ENCODE results near the gene GSTP1. TPM values are rescaled to one million over a fixed set of nuclear protein-coding genes. Genes with fewer than 3 reads are reported as not detected.
"Not testable (repeated sequence)": the region's sequence is repeated elsewhere in the genome, so short reads cannot be mapped to it uniquely, and the experiment has no call there.

GSTP1 gene
- total RNA-seq, 1 experiment from 2014 or later = 570 TPM

DNA sequence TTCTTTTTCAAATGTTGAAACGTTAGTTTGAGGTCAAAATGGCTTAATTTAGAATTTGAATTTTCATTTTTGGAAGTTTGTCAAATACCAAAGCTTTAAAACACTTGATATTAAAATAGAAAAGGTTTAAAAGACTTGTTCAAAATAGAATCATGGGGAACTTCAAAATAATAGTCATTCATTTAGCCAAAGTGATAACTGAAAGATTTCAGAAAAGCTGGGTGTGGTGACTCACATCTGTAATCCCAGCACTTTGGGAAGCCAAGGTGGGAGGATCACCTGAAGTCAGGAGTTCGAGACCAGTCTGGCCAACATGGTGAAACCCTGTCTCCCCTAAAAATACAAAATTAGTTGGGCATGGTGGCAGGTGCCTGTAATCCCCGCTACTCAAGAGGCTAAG is 10.9 kb downstream of the GSTP1 start:
- ChIA-PET POLR2A (interaction anchor here (0.5 to 0.7 kb wide), 3 partner anchors 36 to 704 kb away, joined by 4 to 7 read pairs (median 4); no protein-coding TSS in a partner anchor), CTCF (no interaction called here)
- ATAC-seq = no peak
- Histone ChIP-seq H3K36me3 (ENCODE audit: control insufficient read depth, insufficient read depth, low read length) (no peaks in the 10 kb centered on the region), H3K4me3 (ENCODE audit: low read depth in 2 of 2, low read length in 2 of 2) (no peak overlapping the region), H3K4me1 (ENCODE audit: control insufficient read depth, insufficient read depth, low read length) (no peaks in the 10 kb centered on the region), H3K27me3 (ENCODE audit: control insufficient read depth, insufficient read depth, low read length) (no peaks in the 10 kb centered on the region), H3K9me3 (ENCODE audit: control insufficient read depth, insufficient read depth, low read depth, low read length) (peaks cover 4% of the 10 kb centered on the region; the same call in 1 of the 2 replicates), H3K27ac (ENCODE audit: low read length) (no peak overlapping the region)
- in situ Hi-C loops (cut with HindIII; ENCODE audit: low pct_unique_long_range_greater_than_20kb, low sequenced_read_pairs) (no loop called here), intact Hi-C loops (cut with micrococcal nuclease; ENCODE audit: unreplicated experiment) (no loop called here)
- no peak for DNase-seq (ENCODE audit: low read depth, low spot score)
- BruUV-seq (replicated peaks) = no TSS peak
- TF ChIP-seq REST (IDR thresholded peaks at IDR 0.05; ENCODE audit: insufficient read depth in 1 of 2, low read depth in 2 of 2, low read length in 1 of 2) (no peak), TCF7L2 (IDR thresholded peaks at IDR 0.05; ENCODE audit: low read depth, low read length) (no peak), POLR2AphosphoS5 (IDR thresholded peaks at IDR 0.05; ENCODE audit: low read depth, low read length) (no peak), SIN3A (IDR thresholded peaks at IDR 0.05; ENCODE audit: borderline replicate concordance, insufficient read depth, low read depth, low read length) (no peak)
- TF ChIP-seq, protein P1, sequence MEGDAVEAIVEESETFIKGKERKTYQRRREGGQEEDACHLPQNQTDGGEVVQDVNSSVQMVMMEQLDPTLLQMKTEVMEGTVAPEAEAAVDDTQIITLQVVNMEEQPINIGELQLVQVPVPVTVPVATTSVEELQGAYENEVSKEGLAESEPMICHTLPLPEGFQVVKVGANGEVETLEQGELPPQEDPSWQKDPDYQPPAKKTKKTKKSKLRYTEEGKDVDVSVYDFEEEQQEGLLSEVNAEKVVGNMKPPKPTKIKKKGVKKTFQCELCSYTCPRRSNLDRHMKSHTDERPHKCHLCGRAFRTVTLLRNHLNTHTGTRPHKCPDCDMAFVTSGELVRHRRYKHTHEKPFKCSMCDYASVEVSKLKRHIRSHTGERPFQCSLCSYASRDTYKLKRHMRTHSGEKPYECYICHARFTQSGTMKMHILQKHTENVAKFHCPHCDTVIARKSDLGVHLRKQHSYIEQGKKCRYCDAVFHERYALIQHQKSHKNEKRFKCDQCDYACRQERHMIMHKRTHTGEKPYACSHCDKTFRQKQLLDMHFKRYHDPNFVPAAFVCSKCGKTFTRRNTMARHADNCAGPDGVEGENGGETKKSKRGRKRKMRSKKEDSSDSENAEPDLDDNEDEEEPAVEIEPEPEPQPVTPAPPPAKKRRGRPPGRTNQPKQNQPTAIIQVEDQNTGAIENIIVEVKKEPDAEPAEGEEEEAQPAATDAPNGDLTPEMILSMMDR (IDR thresholded peaks at IDR 0.05) = no peak

- intact Hi-C loops (cut with micrococcal nuclease; ENCODE audit: unreplicated experiment) (no loop called here), in situ Hi-C loops (cut with HindIII; ENCODE audit: low pct_unique_long_range_greater_than_20kb, low sequenced_read_pairs) (no loop called here)
- Histone ChIP-seq H3K27ac (ENCODE audit: low read length) (no peak overlapping the region), H3K36me3 (ENCODE audit: control insufficient read depth, insufficient read depth, low read length) (no peaks in the 10 kb centered on the region), H3K4me1 (ENCODE audit: control insufficient read depth, insufficient read depth, low read length) (no peaks in the 10 kb centered on the region), H3K27me3 (ENCODE audit: control insufficient read depth, insufficient read depth, low read length) (no peaks in the 10 kb centered on the region), H3K4me3 (ENCODE audit: low read depth in 2 of 2, low read length in 2 of 2) (no peak overlapping the region), H3K9me3 (ENCODE audit: control insufficient read depth, insufficient read depth, low read depth, low read length) (peaks cover 4% of the 10 kb centered on the region; the same call in 1 of the 2 replicates)
- ChIA-PET CTCF (no interaction called here), POLR2A (no interaction called here)
- ATAC-seq (no peak), DNase-seq (ENCODE audit: low read depth, low spot score) (no peak)
- TF ChIP-seq TCF7L2 (IDR thresholded peaks at IDR 0.05; ENCODE audit: low read depth, low read length) (no peak), POLR2AphosphoS5 (IDR thresholded peaks at IDR 0.05; ENCODE audit: low read depth, low read length) (no peak), SIN3A (IDR thresholded peaks at IDR 0.05; ENCODE audit: borderline replicate concordance, insufficient read depth, low read depth, low read length) (no peak), REST (IDR thresholded peaks at IDR 0.05; ENCODE audit: insufficient read depth in 1 of 2, low read depth in 2 of 2, low read length in 1 of 2) (no peak)
- TF ChIP-seq, protein P1 (IDR thresholded peaks at IDR 0.05) = no peak
- BruUV-seq (replicated peaks) = no TSS peak
Measured at GRCh38 chr11:67596753-67597300, 13.2 kb downstream of the GSTP1 start.

- intact Hi-C loops (cut with micrococcal nuclease; ENCODE audit: unreplicated experiment); ATAC-seq; H3K4me1 ChIP-seq (ENCODE audit: control insufficient read depth, insufficient read depth, low read length); H3K4me3 ChIP-seq (ENCODE audit: low read depth in 2 of 2, low read length in 2 of 2); CTCF ChIA-PET; DNase-seq (ENCODE audit: low read depth, low spot score); POLR2A ChIA-PET; H3K27me3 ChIP-seq (ENCODE audit: control insufficient read depth, insufficient read depth, low read length); H3K27ac ChIP-seq (ENCODE audit: low read length); H3K36me3 ChIP-seq (ENCODE audit: control insufficient read depth, insufficient read depth, low read length); in situ Hi-C loops (cut with HindIII; ENCODE audit: low pct_unique_long_range_greater_than_20kb, low sequenced_read_pairs); BruUV-seq (replicated peaks); H3K9me3 ChIP-seq (ENCODE audit: control insufficient read depth, insufficient read depth, low read depth, low read length): not testable (repeated sequence)
Measured at GRCh38 chr11:67597458-67597857, 13.8 kb downstream of the GSTP1 start.
